ENCODE measurements around the gene INHBC.

GRCh38 chr12:57491393-57492280, 57.1 kb downstream of the INHBC start:
- no peak for TF ChIP-seq POLR2A (IDR thresholded peaks at IDR 0.05; ENCODE audit: low read length)
- TF ChIP-seq GATA1 (IDR thresholded peaks at IDR 0.05; ENCODE audit: low read depth, low read length): no peak

All from erythroblast (primary cell).